ENCODE results near the gene LMAN1L. TPM values are rescaled to one million over a fixed set of nuclear protein-coding genes. Genes with fewer than 3 reads are reported as not detected.

Gene LMAN1L
- total RNA-seq (under 1 TPM; 0.56 to 0.93 TPM), total RNA-seq (0 to 0.46 (median 0.08) reads per million in 172 experiments)
- polyA plus RNA-seq (2013, experiment 1 of 2): 0.10 TPM
- polyA plus RNA-seq (2013, experiment 2 of 2): 0.22 TPM

- no peak for TF ChIP-seq CTCF (IDR thresholded peaks at IDR 0.05)
- H3K4me3 ChIP-seq (ENCODE audit: low read length): no peak within 1 kb of the TSS
- ChIA-PET CTCF (no interaction called here), POLR2A (no interaction called here)
- H3K27me3 ChIP-seq (ENCODE audit: control insufficient read depth in 1 of 2, insufficient read depth in 2 of 2, low read length in 2 of 2): no peaks in the 10 kb centered on the region
- Mint-ChIP-seq H3K9me3 (no peaks in the 10 kb centered on the region), H3K27ac (no peak within 1 kb of the TSS), H3K4me1 (ENCODE audit: low read depth) (peaks cover 19% of the 10 kb centered on the region), H3K27me3 (no peaks in the 10 kb centered on the region), H3K36me3 (ENCODE audit: low read depth) (no peaks in the 10 kb centered on the region), H3K4me3 (no peak within 1 kb of the TSS)
- intact Hi-C loops (cut with DNase I, micrococcal nuclease): no loop called here
- H3K4me1 ChIP-seq (ENCODE audit: insufficient read depth, low read length): peaks cover 20% of the 10 kb centered on the region
- no peak for ATAC-seq (ENCODE audit: poor library complexity)
- DNase-seq: no peak
- no peaks in the 10 kb centered on the region for H3K9me3 ChIP-seq (ENCODE audit: control insufficient read depth in 1 of 2, insufficient read depth in 1 of 2, low read length in 2 of 2)
- no peaks in the 10 kb centered on the region for H3K36me3 ChIP-seq (ENCODE audit: insufficient read depth, low read length)
- H3K27ac ChIP-seq (ENCODE audit: low read depth in 1 of 2, low read length in 2 of 2): no peak within 1 kb of the TSS
These were observed at the start of gene LMAN1L for GRCh38 chr15:74812533-74812932. LMAN1L (plus strand) TSS chr15:74812835; CDS start chr15:74812855, 20 bp downstream.

GRCh38 chr15:74763416-74763815 is 49.2 kb upstream of the LMAN1L start:
- Mint-ChIP-seq H3K4me3 (no peak overlapping the region), H3K27me3 (peaks cover 4% of the 10 kb centered on the region), H3K36me3 (ENCODE audit: low read depth) (no peaks in the 10 kb centered on the region), H3K9me3 (no peaks in the 10 kb centered on the region), H3K27ac (no peak overlapping the region), H3K4me1 (ENCODE audit: low read depth) (no peaks in the 10 kb centered on the region)
- Histone ChIP-seq H3K4me3 (ENCODE audit: low read length) (no peak overlapping the region), H3K27ac (ENCODE audit: low read depth in 1 of 2, low read length in 2 of 2) (no peak overlapping the region), H3K36me3 (ENCODE audit: insufficient read depth, low read length) (no peaks in the 10 kb centered on the region), H3K27me3 (ENCODE audit: control insufficient read depth in 1 of 2, insufficient read depth in 2 of 2, low read length in 2 of 2) (peaks cover 0 to 2% of the 10 kb centered on the region in 2 experiments), H3K9me3 (ENCODE audit: control insufficient read depth in 1 of 2, insufficient read depth in 1 of 2, low read length in 2 of 2) (no peaks in the 10 kb centered on the region), H3K4me1 (ENCODE audit: insufficient read depth, low read length) (no peaks in the 10 kb centered on the region)
- DNase-seq (no peak), ATAC-seq (ENCODE audit: poor library complexity) (no peak)
- no peak for TF ChIP-seq CTCF (IDR thresholded peaks at IDR 0.05)
- ChIA-PET POLR2A (interaction anchor here (1.0 kb wide), 1 partner anchor 14 kb away, joined by 3 read pairs; no protein-coding TSS in a partner anchor), CTCF (no interaction called here)
- intact Hi-C loops (cut with DNase I, micrococcal nuclease): loop anchor here in 1 of 2 experiments (10.0 kb wide), 1 partner anchor 319 kb away; no protein-coding TSS in a partner anchor

- H3K27me3 ChIP-seq (ENCODE audit: control insufficient read depth in 1 of 2, insufficient read depth in 2 of 2, low read length in 2 of 2): peaks cover 0 to 2% of the 10 kb centered on the region in 2 experiments
- Mint-ChIP-seq H3K27me3 (peaks cover 9% of the 10 kb centered on the region), H3K36me3 (ENCODE audit: low read depth) (no peaks in the 10 kb centered on the region), H3K9me3 (no peaks in the 10 kb centered on the region), H3K4me3 (no peak overlapping the region), H3K27ac (no peak overlapping the region), H3K4me1 (ENCODE audit: low read depth) (peaks cover 16% of the 10 kb centered on the region)
- TF ChIP-seq CTCF (IDR thresholded peaks at IDR 0.05): no peak
- no peak overlapping the region for H3K4me3 ChIP-seq (ENCODE audit: low read length)
- DNase-seq: no peak
- H3K27ac ChIP-seq (ENCODE audit: low read depth in 1 of 2, low read length in 2 of 2): no peak overlapping the region
- no peak for ATAC-seq (ENCODE audit: poor library complexity)
- peaks cover 20% of the 10 kb centered on the region for H3K4me1 ChIP-seq (ENCODE audit: insufficient read depth, low read length)
- no peaks in the 10 kb centered on the region for H3K9me3 ChIP-seq (ENCODE audit: control insufficient read depth in 1 of 2, insufficient read depth in 1 of 2, low read length in 2 of 2)
- ChIA-PET CTCF (interaction anchor here (1.4 to 9.3 kb wide), 4 partner anchors 18 to 132 kb away, joined by 3 to 353 read pairs (median 48); no protein-coding TSS in a partner anchor), POLR2A (interaction anchor here (1.6 to 22.7 kb wide), 3 partner anchors 10 to 133 kb away, joined by 4 to 925 read pairs (median 11); partner anchors contain the start of gene CSK)
- H3K36me3 ChIP-seq (ENCODE audit: insufficient read depth, low read length): no peaks in the 10 kb centered on the region
- intact Hi-C loops (cut with DNase I, micrococcal nuclease): loop anchor here (2.0 to 10.0 kb wide), 3 partner anchors 323 to 395 kb away; no protein-coding TSS in a partner anchor
These were observed 45.2 kb upstream of the LMAN1L start for GRCh38 chr15:74767167-74768098.

Measured in CD4-positive, alpha-beta T cell (primary cell).